ENCODE data around the gene GNGT2.
"Not testable (repeated sequence)": the region's sequence is repeated elsewhere in the genome, so short reads cannot be mapped to it uniquely, and the experiment has no call there.

Gene GNGT2

GRCh38 chr17:49201481-49201927 is 8.9 kb downstream of the GNGT2 start:
- no peak for DNase-seq

- no peak for DNase-seq
These were observed 9.8 kb downstream of the GNGT2 start for GRCh38 chr17:49200423-49201083.

GRCh38 chr17:49198211-49198610 is 12.2 kb downstream of the GNGT2 start:
- no peak for DNase-seq

GRCh38 chr17:49197346-49197998 is 12.9 kb downstream of the GNGT2 start:
- DNase-seq, result no peak

GRCh38 chr17:49196520-49196919 is 13.9 kb downstream of the GNGT2 start:
- no peak for DNase-seq

GRCh38 chr17:49195751-49196150 is 14.6 kb downstream of the GNGT2 start:
- DNase-seq, result no peak

- no peak for DNase-seq
These were observed 16.1 kb downstream of the GNGT2 start for GRCh38 chr17:49194297-49194607.

GRCh38 chr17:49193513-49194296 is 16.7 kb downstream of the GNGT2 start:
- peak; percentile 19 for DNase-seq

GRCh38 chr17:49191917-49192741 is 18.2 kb downstream of the GNGT2 start:
- DNase-seq, result peak; percentile 99

GRCh38 chr17:49191409-49191916 is 18.9 kb downstream of the GNGT2 start:
- DNase-seq, result no peak

- no peak for DNase-seq
These were observed 19.4 kb downstream of the GNGT2 start for GRCh38 chr17:49190932-49191331.

GRCh38 chr17:49187301-49187700 is 23.1 kb downstream of the GNGT2 start:
- no peak for DNase-seq

GRCh38 chr17:49185381-49185780 is 25.0 kb downstream of the GNGT2 start:
- DNase-seq, result not testable (repeated sequence)

GRCh38 chr17:49184522-49184921 is 25.9 kb downstream of the GNGT2 start:
- not testable (repeated sequence) for DNase-seq

GRCh38 chr17:49183801-49184200 is 26.6 kb downstream of the GNGT2 start:
- no peak for DNase-seq

GRCh38 chr17:49183341-49183740 is 27.0 kb downstream of the GNGT2 start:
- no peak for DNase-seq

GRCh38 chr17:49180998-49181635 is 29.3 kb downstream of the GNGT2 start:
- no peak for DNase-seq

- DNase-seq, result peak; percentile 6
These were observed 30.1 kb downstream of the GNGT2 start for GRCh38 chr17:49180303-49180702.

GRCh38 chr17:49175978-49176377 is 34.4 kb downstream of the GNGT2 start:
- DNase-seq, result not testable (repeated sequence)

- DNase-seq, result not testable (repeated sequence)
These were observed 39.7 kb downstream of the GNGT2 start for GRCh38 chr17:49170711-49171110.

GRCh38 chr17:49170216-49170615 is 40.2 kb downstream of the GNGT2 start:
- no peak for DNase-seq

- no peak for DNase-seq
These were observed 41.7 kb downstream of the GNGT2 start for GRCh38 chr17:49168706-49169105.
